Heart right ventricle (tissue), 16 donors: ENCODE data around the gene FARP2. TPM values are rescaled to one million over a fixed set of nuclear protein-coding genes. Genes with fewer than 3 reads are reported as not detected.

ENCODE experiments used
- ATAC-seq, 8 donors: fragments of 200-7000 bp; cut with Tn5 transposase; one replicate each; pipeline ENCODE4 v1.9.1; 2020; ENCODE audit warnings: mild to moderate bottlenecking in 8 of 8, moderate library complexity in 8 of 8, moderate number of reproducible peaks in 1 of 8
- DNase-seq, 2 donors: peaks; one replicate each; pipeline ENCODE4 v3.0.0-alpha.2; 2020
- H3K27ac ChIP-seq, 10 donors: fragments of 200-600 bp; sonication (generic) in 2 of 10; one replicate each; pipeline versions ENCODE4 v1.5.0 to v1.8.0; 2020 to 2022; ENCODE audit warnings: mild to moderate bottlenecking in 3 of 10
- H3K27me3 ChIP-seq, 7 donors: fragments of 200-600 bp; one replicate each; pipeline ENCODE4 v1.8.0; 2021 to 2022; ENCODE audit warnings: mild to moderate bottlenecking in 2 of 7
- H3K36me3 ChIP-seq, 9 donors: fragments of 200-600 bp; sonication (generic) in 1 of 9; one replicate each; pipeline versions ENCODE4 v1.5.0 to v1.8.0; 2020 to 2022; ENCODE audit warnings: mild to moderate bottlenecking in 2 of 9
- H3K4me1 ChIP-seq, 9 donors: fragments of 200-600 bp; sonication (generic) in 1 of 9; one replicate each; pipeline versions ENCODE4 v1.5.0 to v1.8.0; 2020 to 2022; ENCODE audit warnings: mild to moderate bottlenecking in 4 of 9
- H3K4me3 ChIP-seq, 10 donors: fragments of 200-600 bp; sonication (generic) in 2 of 10; one replicate each; pipeline versions ENCODE4 v1.5.0 to v1.8.0; 2020 to 2022; ENCODE audit warnings: mild to moderate bottlenecking in 7 of 10, moderate library complexity in 2 of 10
- H3K9me3 ChIP-seq, 11 donors: fragments of 200-600 bp in 10 of 11; sonication (generic) in 2 of 11; one replicate each; pipeline versions ENCODE4 v1.5.0 to v1.8.0; 2013 to 2022; ENCODE audit warnings: mild to moderate bottlenecking in 2 of 11, control low read depth in 1 of 11, moderate library complexity in 1 of 11
- WGBS, 2 donors: extraction: QIAGEN DNeasy Blood & Tissue Kit; methylation state at CpG; one replicate each; pipeline ENCODE4 v1.1.7; 2013; ENCODE audit warnings: inconsistent platforms in 1 of 2; 5-methylcytosine and 5-hydroxymethylcytosine counted together
- intact Hi-C, 10 donors: fragments of 100-400 bp; cut with DNase I; formaldehyde crosslinking; loops; one replicate each; pipeline versions ENCODE4 v1.11.1 to v1.14.2; 2022
- polyA plus RNA-seq, 2 donors: library from polyadenylated mRNA; stranded (reverse); fragments of 200-250 nt; gene quantifications; one replicate each; pipeline ENCODE4 v1.2.3, GENCODE V29; 2013
- total RNA-seq, 10 donors: library from RNA; stranded (reverse); fragmentation: NEBNext Ultra II Directional in 3 of 10; extraction: Animal tissue kit (Norgen Biotek cat#: 25700) in 3 of 10; gene quantifications; one replicate each; pipeline versions ENCODE4 v1.2.1 to v1.2.4, GENCODE V29; 2021 to 2023
- TF ChIP-seq, protein P1 (sequence below), 9 donors: fragments of 200-600 bp; sonication (generic) in 2 of 9; IDR thresholded peaks; one replicate each; pipeline versions ENCODE4 v1.5.0 to v1.8.0; 2021 to 2022; ENCODE audit warnings: antibody characterized with exemption in 9 of 9, mild to moderate bottlenecking in 5 of 9, moderate library complexity in 1 of 9
- donor health status: Arrhythmogenic right ventricular cardiomyopathy.
- donor health status: ischemic (EF 13 %, LVEDD 7.1; RV severe dilation, severe dysfunction).
- donor health status: healthy with polysubstance abuse.
- donor health status: DM: no; HTN: yes; CAD: no.
- donor health status: DM: no; HTN: no; CAD: no.
- donor health status: ischemic (EF 25% LVEDD 6.9; RV normal size, moderate dysfunction).
- donor health status: ischemic (EF 25% LVEDD 5.7; RV mildly dilated, moderate dysfunction).
- donor health status: healthy.
- donor health status: DM: yes; HTN: yes; CAD: no.
- donor health status: Ischemic cardiomyopathy.
- donor health status: ischemic (EF 35%, LVEDD 5.7; RV mildly dilated, moderate dysfunction).
- donor health status: nonischemic (EF 11% LVEDD 7.7; RV severe dilation, severe dysfunction).
- donor health status: DM: yes; HTN: yes; CAD: no.
- donor health status: PGD.
- donor health status: ischemic (EF 29% LVEDD 5.4; RV normal size, mild dysfunction).
- donor health status: nonischemic (EF 23%, LVEDD 6.1; RV moderate dilation, normal function).

Gene FARP2
- total and polyA plus RNA-seq, 12 donors, result 7.1 to 23.6 (median 19.3) TPM

DNA sequence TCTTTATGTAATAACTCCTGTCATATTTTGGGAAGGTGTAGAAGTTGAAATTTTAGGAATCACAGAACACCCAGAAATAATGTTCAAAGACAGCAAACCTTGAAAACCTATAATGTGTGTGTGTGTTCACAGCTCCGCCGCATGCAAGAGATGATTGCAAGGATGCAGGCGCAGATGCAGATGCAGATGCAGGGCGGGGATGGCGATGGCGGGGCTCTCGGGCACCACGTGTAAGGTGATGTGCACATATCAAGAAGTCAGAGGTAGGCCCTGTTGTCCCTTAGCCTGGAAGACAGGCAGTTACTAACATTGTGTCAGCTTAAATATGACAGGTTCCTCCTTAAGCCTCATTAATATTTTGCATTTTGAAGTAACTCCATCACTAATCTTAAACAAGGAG, 6.1 kb upstream of the FARP2 start:
- ATAC-seq (no peak), DNase-seq (no peak)
- TF ChIP-seq, protein P1, sequence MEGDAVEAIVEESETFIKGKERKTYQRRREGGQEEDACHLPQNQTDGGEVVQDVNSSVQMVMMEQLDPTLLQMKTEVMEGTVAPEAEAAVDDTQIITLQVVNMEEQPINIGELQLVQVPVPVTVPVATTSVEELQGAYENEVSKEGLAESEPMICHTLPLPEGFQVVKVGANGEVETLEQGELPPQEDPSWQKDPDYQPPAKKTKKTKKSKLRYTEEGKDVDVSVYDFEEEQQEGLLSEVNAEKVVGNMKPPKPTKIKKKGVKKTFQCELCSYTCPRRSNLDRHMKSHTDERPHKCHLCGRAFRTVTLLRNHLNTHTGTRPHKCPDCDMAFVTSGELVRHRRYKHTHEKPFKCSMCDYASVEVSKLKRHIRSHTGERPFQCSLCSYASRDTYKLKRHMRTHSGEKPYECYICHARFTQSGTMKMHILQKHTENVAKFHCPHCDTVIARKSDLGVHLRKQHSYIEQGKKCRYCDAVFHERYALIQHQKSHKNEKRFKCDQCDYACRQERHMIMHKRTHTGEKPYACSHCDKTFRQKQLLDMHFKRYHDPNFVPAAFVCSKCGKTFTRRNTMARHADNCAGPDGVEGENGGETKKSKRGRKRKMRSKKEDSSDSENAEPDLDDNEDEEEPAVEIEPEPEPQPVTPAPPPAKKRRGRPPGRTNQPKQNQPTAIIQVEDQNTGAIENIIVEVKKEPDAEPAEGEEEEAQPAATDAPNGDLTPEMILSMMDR (IDR thresholded peaks at IDR 0.05), result no peak
- peaks cover 0 to 6% (median 0%) of the 10 kb centered on the region in 9 donors for H3K4me1 ChIP-seq
- H3K9me3 ChIP-seq, result no peaks in the 10 kb centered on the region
- H3K36me3 ChIP-seq, result peaks cover 0 to 100% (median 77%) of the 10 kb centered on the region in 9 donors
- WGBS, 2 donors, result 93 to 95% methylated on average over 8 of the region's 8 CpGs
- intact Hi-C loops, result loop anchor here in 7 of 10 donors (2.0 to 10.0 kb wide), 6 partner anchors 33 to 265 kb away; partner anchors contain the start of genes HDLBP (in 4 of the 7), SEPTIN2 (in 4 of the 7) and PPP1R7 (in 1 of the 7)
- no peak overlapping the region for H3K27ac ChIP-seq
- no peak overlapping the region for H3K4me3 ChIP-seq
- H3K27me3 ChIP-seq, result no peaks in the 10 kb centered on the region

DNA sequence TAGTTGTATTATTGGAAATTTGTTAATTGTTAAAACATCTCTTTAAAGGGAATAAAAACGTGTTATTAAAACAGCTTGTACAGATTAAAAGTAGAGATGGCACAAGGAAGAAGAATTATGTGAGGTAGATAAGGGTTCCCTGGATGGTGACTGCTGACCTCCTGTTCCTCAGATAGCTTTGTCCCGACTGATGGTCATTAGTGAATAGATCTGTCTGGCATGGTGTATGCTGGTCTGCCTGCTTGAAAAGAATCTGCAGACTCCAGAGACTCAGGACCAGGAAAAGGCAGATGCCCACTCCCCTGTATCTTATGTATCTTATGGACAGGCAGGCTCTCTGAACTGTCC, 5.6 kb upstream of the FARP2 start:
- intact Hi-C loops, result loop anchor here in 6 of 10 donors (2.0 to 10.0 kb wide), 4 partner anchors 33 to 264 kb away; partner anchors contain the start of genes HDLBP (in 4 of the 6) and SEPTIN2 (in 4 of the 6)
- peaks cover 0 to 94% (median 72%) of the 10 kb centered on the region in 9 donors for H3K36me3 ChIP-seq
- H3K27me3 ChIP-seq, result no peaks in the 10 kb centered on the region
- no peak for ATAC-seq
- TF ChIP-seq, protein P1 (IDR thresholded peaks at IDR 0.05), result no peak
- H3K27ac ChIP-seq, result no peak overlapping the region
- WGBS, 2 donors, result 80 to 81% methylated on average over 2 of the region's 2 CpGs
- H3K4me1 ChIP-seq, result peaks cover 0 to 9% (median 3%) of the 10 kb centered on the region in 9 donors
- DNase-seq, result no peak
- H3K4me3 ChIP-seq, result no peak overlapping the region
- no peaks in the 10 kb centered on the region for H3K9me3 ChIP-seq

DNA sequence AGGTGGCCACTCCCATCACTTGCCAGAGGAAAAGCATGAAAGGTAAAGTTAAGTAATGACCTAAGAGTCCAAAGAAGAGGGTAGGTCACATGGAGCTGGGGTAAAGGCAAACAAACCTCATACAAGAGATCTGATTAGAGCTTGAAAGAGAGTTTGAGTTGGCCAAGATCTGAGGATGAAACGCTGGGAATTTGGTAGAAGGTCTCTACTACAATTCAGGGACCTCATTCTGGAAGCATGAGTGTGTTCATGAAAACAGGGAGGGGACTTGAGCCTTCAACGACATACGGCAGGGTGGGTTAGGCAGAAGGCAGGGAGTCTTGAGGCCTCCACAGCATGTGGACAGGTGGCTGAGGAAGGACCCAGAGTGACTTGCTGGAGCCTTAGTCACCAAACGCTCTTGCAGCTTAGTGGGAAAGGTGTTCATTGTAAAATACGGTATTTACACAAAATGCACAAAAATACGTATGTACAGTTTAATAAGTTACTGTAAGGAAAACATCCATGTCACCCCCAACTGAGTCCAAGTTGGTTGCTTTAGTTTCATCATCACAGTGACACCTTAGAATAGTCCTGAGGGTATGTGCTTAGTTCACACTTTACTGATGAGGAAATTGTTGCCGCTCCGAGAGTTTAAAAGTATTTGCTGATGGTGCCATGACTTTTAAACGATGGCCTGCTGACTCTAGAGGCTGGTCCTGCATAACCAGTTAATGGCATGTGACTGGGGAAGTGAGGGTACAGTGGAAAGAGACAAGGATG, 5.0 kb upstream of the FARP2 start:
- 85 to 88% methylated on average over 9 of the region's 9 CpGs for WGBS, 2 donors
- TF ChIP-seq, protein P1 (IDR thresholded peaks at IDR 0.05), result no peak
- intact Hi-C loops, result loop anchor here in 6 of 10 donors (2.0 to 10.0 kb wide), 4 partner anchors 34 to 264 kb away; partner anchors contain the start of genes HDLBP (in 4 of the 6) and SEPTIN2 (in 4 of the 6)
- ATAC-seq (no peak), DNase-seq (no peak)
- H3K27me3 ChIP-seq, result no peaks in the 10 kb centered on the region
- H3K9me3 ChIP-seq, result no peaks in the 10 kb centered on the region
- H3K4me1 ChIP-seq, result peaks cover 0 to 9% (median 3%) of the 10 kb centered on the region in 9 donors
- H3K36me3 ChIP-seq, result peaks cover 0 to 88% (median 67%) of the 10 kb centered on the region in 9 donors
- H3K4me3 ChIP-seq, result no peak overlapping the region
- H3K27ac ChIP-seq, result no peak overlapping the region

GRCh38 chr2:241351640-241352031, 4.4 kb upstream of the FARP2 start:
- DNase-seq, result no peak
- TF ChIP-seq, protein P1 (IDR thresholded peaks at IDR 0.05), result no peak
- Histone ChIP-seq H3K36me3 (peaks cover 0 to 83% (median 61%) of the 10 kb centered on the region in 9 donors), H3K4me1 (peaks cover 0 to 11% (median 3%) of the 10 kb centered on the region in 9 donors), H3K27me3 (no peaks in the 10 kb centered on the region), H3K9me3 (no peaks in the 10 kb centered on the region), H3K27ac (no peak overlapping the region), H3K4me3 (no peak overlapping the region)
- ATAC-seq, result no peak
- intact Hi-C loops, result loop anchor here in 6 of 10 donors (2.0 to 10.0 kb wide), 4 partner anchors 34 to 263 kb away; partner anchors contain the start of genes HDLBP (in 4 of the 6) and SEPTIN2 (in 4 of the 6)
- 74 to 78% methylated on average over 3 of the region's 3 CpGs for WGBS, 2 donors
